H1 (cell line): ENCODE data around the gene LINGO4. TPM values are rescaled to one million over a fixed set of nuclear protein-coding genes. Genes with fewer than 3 reads are reported as not detected.

ENCODE experiments used
- CHD7 ChIP-seq: fragments of 300-600 bp; sonication (generic); IDR thresholded peaks from 2 replicates; pipeline ENCODE4 v1.7.1; 2012; ENCODE audit warnings: low read length, moderate library complexity, mild to moderate bottlenecking, inconsistent platforms; ENCODE audit not compliant: insufficient replicate concordance
- EP300 ChIP-seq, 2 experiments: IDR thresholded peaks; 1 replicate in 1 of 2; 2 replicates in 1 of 2; pipeline ENCODE4 v1.6.1; 2011 to 2012; ENCODE audit warnings: low read depth in 2 of 2, low read length in 2 of 2, mild to moderate bottlenecking in 2 of 2, borderline replicate concordance in 1 of 2, inconsistent platforms in 1 of 2, moderate library complexity in 1 of 2
- FOSL1 ChIP-seq: IDR thresholded peaks from 2 replicates; pipeline ENCODE4 v1.6.1; 2011; ENCODE audit warnings: mild to moderate bottlenecking, low read depth, low read length, moderate library complexity; ENCODE audit not compliant: insufficient read depth
- JUND ChIP-seq: IDR thresholded peaks from 2 replicates; pipeline ENCODE4 v1.6.1; 2011; ENCODE audit warnings: mild to moderate bottlenecking, improper control_type of control experiment, low read length
- SP4 ChIP-seq: IDR thresholded peaks from 2 replicates; pipeline ENCODE4 v1.6.1; 2012; ENCODE audit warnings: low read length, inconsistent platforms
- polyA plus RNA-seq, 7 experiments: library from polyadenylated mRNA; depleted of rRNA in 3 of 7; stranded (reverse) in 5 of 7; unstranded in 2 of 7; fragments of >200 nt in 5 of 7; fragments of 200-250 nt in 2 of 7; gene quantifications; 1 replicate in 5 of 7; 2 replicates in 1 of 7; 4 replicates in 1 of 7; pipeline versions ENCODE4 v1.2.1 to v1.2.3, GENCODE V29; 2011 to 2013; ENCODE audit warnings: missing spikeins in 2 of 7, mixed read lengths in 2 of 7
- total RNA-seq: library from RNA; stranded (reverse); fragmentation: NEBNext Ultra II Directional; extraction: Animal tissue kit (Norgen Biotek cat#: 25700); gene quantifications from 2 replicates; pipeline ENCODE4 v1.2.1, GENCODE V29; 2021

The LINGO4 gene
- total and polyA plus RNA-seq, 2 of the 8 experiments (the other 6 are each of a cell fraction or from before 2014, with no cell fraction given), result 0.03 TPM; not detected in 1

- TF ChIP-seq CHD7 (no peak), FOSL1 (no peak), EP300 (IDR thresholded peaks at IDR 0.05; ENCODE audit: borderline replicate concordance in 1 of 2, low read depth in 2 of 2, low read length in 2 of 2) (peak in 1 of 2 experiments; percentile 37; a peak in 1 of 3 replicates), JUND (peak; percentile 47; the same call in 1 of the 2 replicates), SP4 (no peak)
Observed at GRCh38 chr1:151846062-151846568, 40.9 kb upstream of the LINGO4 start (continued).
